ENCODE data around the gene SERPINB13.

SERPINB13 gene, protein sequence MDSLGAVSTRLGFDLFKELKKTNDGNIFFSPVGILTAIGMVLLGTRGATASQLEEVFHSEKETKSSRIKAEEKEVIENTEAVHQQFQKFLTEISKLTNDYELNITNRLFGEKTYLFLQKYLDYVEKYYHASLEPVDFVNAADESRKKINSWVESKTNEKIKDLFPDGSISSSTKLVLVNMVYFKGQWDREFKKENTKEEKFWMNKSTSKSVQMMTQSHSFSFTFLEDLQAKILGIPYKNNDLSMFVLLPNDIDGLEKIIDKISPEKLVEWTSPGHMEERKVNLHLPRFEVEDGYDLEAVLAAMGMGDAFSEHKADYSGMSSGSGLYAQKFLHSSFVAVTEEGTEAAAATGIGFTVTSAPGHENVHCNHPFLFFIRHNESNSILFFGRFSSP
- long read RNA-seq, donor 1 = 0 reads
- long read RNA-seq, donor 2 = 0 reads
- long read RNA-seq, donor 3 = 0 reads
- long read RNA-seq, donor 4 = 0 reads
- long read RNA-seq, donor 5 = 0 reads
- long read RNA-seq, donor 6 = 0 reads
- long read RNA-seq, donor 7 = 0 reads
- long read RNA-seq, donor 8 = 0 reads

- DNase-seq = no peak
Observed at GRCh38 chr18:63586966-63587365, at the start of gene SERPINB13. Gene SERPINB13 (plus strand): TSS chr18:63587343. CDS start chr18:63588668, 1,325 bp downstream.

- DNase-seq = no peak
Observed at GRCh38 chr18:63539904-63540510, 47.1 kb upstream of the SERPINB13 start.

DNA sequence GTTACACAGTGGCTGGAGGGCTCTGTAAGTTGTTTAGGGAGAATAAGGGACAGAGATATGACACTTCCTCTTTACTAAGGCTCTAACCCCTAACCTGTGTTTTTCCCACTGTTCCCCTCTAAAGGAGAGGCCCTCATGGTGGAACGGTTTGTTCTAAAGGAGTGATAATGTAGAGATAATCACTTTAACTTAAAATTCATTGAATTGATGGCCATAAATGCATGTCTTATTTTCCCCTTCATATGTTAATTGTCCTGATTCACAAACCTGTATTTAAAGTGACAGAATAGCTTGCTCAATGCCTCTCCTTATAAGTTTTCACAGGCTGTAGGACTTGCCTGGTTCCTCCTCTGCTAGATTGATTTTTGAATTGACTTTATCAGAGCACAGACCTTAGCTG, 45.1 kb upstream of the SERPINB13 start, which contains the start of gene SERPINB12:
Gene SERPINB12 (plus strand): TSS at position 301 of the 400 bp plus-strand sequence. CDS start 13,791 bp downstream, outside the sequence.
- no peak for DNase-seq

- no peak for DNase-seq
Observed at GRCh38 chr18:63544017-63544416, 43.1 kb upstream of the SERPINB13 start.

DNA sequence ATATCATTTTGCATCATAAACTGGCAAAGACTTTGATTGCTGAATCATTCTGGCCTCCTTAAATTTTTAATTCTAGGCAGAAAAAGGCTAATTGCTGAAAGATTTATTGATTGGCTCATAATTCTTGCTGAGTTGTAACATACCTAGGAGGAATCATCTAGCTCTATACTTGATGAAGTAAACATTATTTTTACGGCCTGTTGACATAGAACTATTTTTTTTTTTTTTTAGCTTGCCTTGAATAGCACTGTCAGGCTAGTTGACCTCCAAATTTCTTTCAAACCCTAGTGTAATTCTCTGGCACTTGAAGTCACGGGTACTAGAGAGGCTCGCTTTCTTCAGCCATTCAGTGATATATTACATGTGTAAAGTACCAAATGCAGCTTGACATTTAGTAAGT, 42.1 kb upstream of the SERPINB13 start:
- DNase-seq = no peak

DNA sequence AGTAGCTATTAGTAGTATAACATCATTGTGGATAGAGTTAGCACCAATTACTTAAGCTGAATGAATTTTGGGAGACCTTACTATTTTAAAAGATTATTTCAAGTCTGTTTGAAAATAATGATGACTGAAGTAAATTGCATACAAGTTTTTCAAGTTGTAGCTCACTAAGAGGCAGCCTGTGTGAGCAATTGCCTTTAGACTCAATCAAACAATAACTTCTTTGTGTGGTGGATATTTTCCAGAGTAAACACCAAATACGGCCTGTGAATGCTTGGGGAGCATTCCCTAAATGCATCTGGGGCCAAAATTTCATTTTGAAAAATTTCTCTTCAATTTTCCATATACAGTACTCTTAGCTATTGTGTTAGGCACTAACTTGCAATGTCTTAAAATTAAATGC, 37.1 kb upstream of the SERPINB13 start:
- DNase-seq = no peak

- no peak for DNase-seq
Observed at GRCh38 chr18:63551769-63552168, 35.4 kb upstream of the SERPINB13 start.

DNA sequence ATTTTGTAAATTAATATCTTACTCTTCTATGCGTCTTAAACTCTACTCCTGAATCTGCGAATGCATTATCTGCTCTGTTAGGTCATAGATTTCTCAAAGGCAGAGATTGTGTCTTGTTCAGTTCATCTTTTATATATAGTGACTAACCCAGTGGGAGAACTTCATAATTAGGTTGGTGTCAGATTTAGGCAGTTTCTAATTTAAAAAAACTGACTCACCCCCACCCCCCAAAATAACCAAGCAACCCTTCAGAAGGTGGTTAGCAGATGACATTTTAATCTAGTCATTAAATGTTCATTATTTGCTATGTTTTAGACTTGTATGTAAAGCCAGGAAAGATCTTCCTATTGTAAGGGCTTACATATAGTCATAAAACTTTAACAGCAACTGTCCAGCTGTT, 34.6 kb upstream of the SERPINB13 start:
- DNase-seq = no peak

DNA sequence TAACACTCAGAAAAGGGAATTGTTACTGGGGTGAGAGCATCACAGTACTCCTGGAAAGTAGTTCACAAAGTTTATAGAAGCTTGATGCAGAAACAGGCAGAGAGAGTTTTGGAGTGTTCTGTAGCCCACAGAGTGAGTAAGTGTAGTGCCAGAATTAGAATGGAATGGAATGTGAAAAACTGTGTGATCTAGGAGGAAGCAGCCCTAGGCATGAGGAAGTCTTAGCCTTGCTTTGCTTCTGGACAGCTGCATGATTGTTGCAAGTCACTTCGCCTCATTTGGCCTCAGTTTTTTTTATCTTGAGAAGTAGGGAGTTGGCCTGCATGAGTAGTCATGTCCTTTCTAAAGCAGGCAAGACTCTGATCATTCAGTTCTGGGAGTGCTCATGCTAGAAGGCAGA, 34.1 kb upstream of the SERPINB13 start:
- no peak for DNase-seq

GRCh38 chr18:63559567-63560491, 27.3 kb upstream of the SERPINB13 start:
- no peak for DNase-seq

DNA sequence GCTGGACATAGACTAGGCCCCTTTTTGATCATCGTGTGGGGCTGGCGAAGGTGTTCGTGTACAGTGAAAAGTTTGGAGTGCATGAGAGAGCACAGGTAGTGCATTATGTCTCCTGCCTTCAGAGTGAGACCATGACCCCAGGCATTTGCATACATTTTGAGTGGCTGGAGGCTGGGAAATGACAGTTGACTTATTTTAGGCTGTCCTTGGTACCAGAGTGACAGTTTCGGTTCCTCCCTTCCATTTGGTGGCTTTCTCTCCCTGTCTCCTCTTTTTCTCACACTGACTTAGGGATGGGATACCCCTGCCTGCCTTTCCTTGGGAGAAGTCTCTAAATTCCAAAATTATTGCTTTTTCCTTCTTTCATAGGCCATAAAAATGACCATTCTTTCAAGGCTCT, 24.9 kb upstream of the SERPINB13 start:
- no peak for DNase-seq

GRCh38 chr18:63564021-63564420, 23.1 kb upstream of the SERPINB13 start:
- no peak for DNase-seq

- no peak for DNase-seq
Observed at GRCh38 chr18:63564561-63564960, 22.6 kb upstream of the SERPINB13 start.

- no peak for DNase-seq
Observed at GRCh38 chr18:63567276-63567675, 19.9 kb upstream of the SERPINB13 start.

DNA sequence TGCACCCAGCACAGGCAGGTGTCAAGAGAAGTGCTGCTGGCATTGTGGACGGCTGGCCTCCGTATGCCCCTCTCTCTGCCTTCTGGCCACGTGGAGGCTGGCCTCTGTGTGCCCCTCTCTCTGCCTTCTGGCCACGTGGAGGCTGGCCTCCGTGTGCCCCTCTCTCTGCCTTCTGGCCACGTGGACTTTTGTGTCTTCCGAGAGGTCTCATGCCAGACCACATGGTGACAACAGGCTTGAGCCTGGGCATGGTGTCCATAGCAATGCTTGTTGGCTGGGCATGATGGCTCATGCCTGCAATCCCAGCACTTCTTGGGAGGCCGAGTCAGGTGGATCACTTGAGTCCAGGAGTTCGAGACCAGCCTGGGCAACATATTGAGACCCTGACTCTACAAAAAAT, 19.3 kb upstream of the SERPINB13 start:
- DNase-seq = no peak

GRCh38 chr18:63570721-63571120, 16.4 kb upstream of the SERPINB13 start:
- DNase-seq = no peak

- no peak for DNase-seq
Observed at GRCh38 chr18:63575681-63576080, 11.5 kb upstream of the SERPINB13 start.

GRCh38 chr18:63578357-63578958, 8.7 kb upstream of the SERPINB13 start:
- peak; percentile 18 for DNase-seq

DNA sequence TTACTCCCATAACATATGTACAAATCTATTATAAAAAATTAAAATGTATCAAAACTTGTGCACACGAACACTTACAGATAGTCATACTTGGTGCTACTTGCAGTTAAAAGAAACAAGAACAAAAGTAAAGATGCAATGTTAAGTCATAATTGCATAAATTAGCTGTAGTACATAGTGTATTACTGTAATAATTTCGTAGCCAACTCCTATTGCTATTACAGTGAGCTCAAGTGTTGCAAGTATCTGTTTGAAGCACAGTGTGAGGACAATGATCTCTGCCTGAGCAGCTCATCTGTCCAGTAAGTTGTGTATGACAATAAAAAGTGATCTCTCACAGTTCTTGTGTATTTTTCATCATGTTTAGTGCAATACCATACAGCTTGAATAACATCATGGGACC, 7.5 kb upstream of the SERPINB13 start:
- DNase-seq = no peak

DNA sequence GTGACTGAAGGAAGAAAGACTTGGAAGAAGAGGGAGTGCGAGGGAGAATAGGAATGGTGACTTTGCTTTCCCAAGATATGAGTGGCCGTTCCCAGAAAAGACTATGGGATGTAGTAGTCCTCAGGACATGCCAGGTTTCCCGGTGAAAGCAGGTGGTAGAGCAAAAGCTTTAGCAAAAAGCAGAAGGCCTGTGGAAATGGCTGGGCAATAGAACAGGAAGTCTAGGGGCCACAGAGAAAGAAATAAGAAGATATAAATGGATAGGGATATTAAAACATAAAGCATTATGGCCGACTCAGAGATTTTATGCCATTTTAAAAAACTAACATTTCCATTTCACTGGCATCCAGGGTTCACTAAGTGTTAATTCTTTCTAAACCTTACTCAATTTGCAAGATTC, 1.2 kb upstream of the SERPINB13 start:
- no peak for DNase-seq

DNA sequence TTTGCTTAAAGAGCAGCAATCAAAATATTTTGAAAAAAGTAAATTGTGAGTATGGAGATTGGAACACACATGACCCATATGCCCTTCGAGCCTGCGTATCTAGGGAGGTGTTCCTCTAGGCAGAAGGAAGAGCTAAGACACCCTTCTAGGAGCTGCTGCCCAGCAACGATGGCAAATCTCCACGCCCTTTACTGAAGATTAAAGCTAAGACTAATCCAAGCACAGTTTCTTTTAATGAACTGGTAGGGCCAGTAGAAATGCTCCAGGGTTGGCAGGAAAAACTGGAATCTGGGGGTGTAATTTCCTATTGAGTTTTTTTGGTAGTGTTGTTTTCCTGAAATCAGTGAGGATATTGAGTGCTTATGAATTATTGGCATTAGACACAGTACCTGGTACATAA, 712 bp upstream of the SERPINB13 start:
- no peak for DNase-seq

DNA sequence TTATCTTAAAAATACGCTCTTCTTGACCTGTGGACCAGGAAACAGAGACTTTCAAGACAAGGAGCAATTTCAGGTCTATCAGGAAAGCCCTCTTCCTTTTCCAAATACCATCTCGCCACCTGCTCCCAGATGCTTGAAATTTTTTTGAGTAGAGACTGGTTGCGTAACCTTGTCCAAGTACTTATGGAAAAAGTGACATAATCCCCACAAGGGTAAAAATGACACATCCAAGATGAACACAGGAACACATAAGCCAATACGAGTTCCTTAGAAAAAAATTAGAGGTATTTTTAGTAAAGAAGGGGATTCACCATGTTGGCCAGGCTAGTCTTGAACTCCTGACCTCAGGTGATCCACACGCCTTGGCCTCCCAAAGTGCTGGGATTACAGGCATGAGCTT, 1.8 kb downstream of the SERPINB13 start:
- no peak for DNase-seq

All from right kidney (tissue), 9 donors.